WTC11 (cell line): ENCODE data around the gene DPEP2NB. TPM values are rescaled to one million over a fixed set of nuclear protein-coding genes. Genes with fewer than 3 reads are reported as not detected.

Source experiments
- ATAC-seq: fragments of 200-7000 bp; cut with Tn5 transposase; 2 replicates; pipeline ENCODE4 v1.10.0; 2021; ENCODE audit warnings: mild to moderate bottlenecking, moderate library complexity
- CTCF ChIA-PET: fragments of 300-600 bp; sonication (Branson Sonifier 250); formaldehyde crosslinking; loops from one replicate; lab custom pipeline; 2021; ENCODE audit warnings: antibody characterized with exemption; lab: Charles Lee
- POLR2A ChIA-PET: fragments of 350-600 bp; sonication (Branson Sonifier 250); formaldehyde crosslinking; loops from one replicate; lab custom pipeline; 2021; ENCODE audit warnings: antibody characterized with exemption; lab: Charles Lee
- DNase-seq: peaks from one replicate; pipeline ENCODE4 v3.0.0; 2021; ENCODE audit warnings: low spot score
- H3K27ac Mint-ChIP-seq: 2 replicates; pipeline ENCODE4 v1.8.0; 2021; ENCODE audit warnings: mixed read lengths
- H3K27me3 Mint-ChIP-seq: 2 replicates; pipeline ENCODE4 v1.8.0; 2021; ENCODE audit warnings: low read depth, mild to moderate bottlenecking, moderate library complexity, mixed read lengths
- H3K36me3 Mint-ChIP-seq: 2 replicates; pipeline ENCODE4 v1.8.0; 2021; ENCODE audit warnings: mixed read lengths
- H3K4me1 Mint-ChIP-seq: 2 replicates; pipeline ENCODE4 v1.8.0; 2022; ENCODE audit warnings: mixed read lengths
- H3K4me3 Mint-ChIP-seq: 2 replicates; pipeline ENCODE4 v1.8.0; 2021; ENCODE audit warnings: mild to moderate bottlenecking, moderate library complexity, mixed read lengths
- H3K9me3 Mint-ChIP-seq: 2 replicates; pipeline ENCODE4 v1.8.0; 2021; ENCODE audit warnings: mixed read lengths
- ARID4B ChIP-seq: sonication (generic); formaldehyde crosslinking; IDR thresholded peaks from 2 replicates; pipeline ENCODE4 v1.8.0; 2023; ENCODE audit warnings: missing genetic modification reagents, mild to moderate bottlenecking, borderline replicate concordance
- ATF1 ChIP-seq: sonication (generic); formaldehyde crosslinking; IDR thresholded peaks from 2 replicates; pipeline ENCODE4 v1.8.1; 2023; ENCODE audit warnings: mild to moderate bottlenecking, moderate library complexity, missing genetic modification reagents
- ATF6 ChIP-seq: sonication (generic); formaldehyde crosslinking; IDR thresholded peaks from 2 replicates; pipeline ENCODE4 v1.8.1; 2023; ENCODE audit warnings: mild to moderate bottlenecking, missing genetic modification reagents
- CREM ChIP-seq: sonication (generic); formaldehyde crosslinking; IDR thresholded peaks from 2 replicates; pipeline ENCODE4 v1.8.1; 2022; ENCODE audit warnings: mild to moderate bottlenecking, missing genetic modification reagents, moderate library complexity
- ETV6 ChIP-seq: sonication (generic); formaldehyde crosslinking; IDR thresholded peaks from 2 replicates; pipeline ENCODE4 v1.8.1; 2022; ENCODE audit warnings: mild to moderate bottlenecking, missing genetic modification reagents
- KAT7 ChIP-seq: sonication (generic); formaldehyde crosslinking; IDR thresholded peaks from 2 replicates; pipeline ENCODE4 v1.8.1; 2023; ENCODE audit warnings: missing genetic modification reagents, mild to moderate bottlenecking, borderline replicate concordance
- NR1H2 ChIP-seq: sonication (generic); formaldehyde crosslinking; IDR thresholded peaks from 2 replicates; pipeline ENCODE4 v1.9.0; 2021; ENCODE audit warnings: mild to moderate bottlenecking, moderate library complexity, missing genetic modification reagents
- SP1 ChIP-seq: sonication (generic); formaldehyde crosslinking; conservative IDR thresholded peaks from 2 replicates; pipeline ENCODE4 v1.8.1; 2022; ENCODE audit warnings: missing genetic modification reagents
- ZSCAN18 ChIP-seq: fragments of 250-450 bp; sonication (Bioruptor Pico); IDR thresholded peaks from 2 replicates; pipeline ENCODE4 v2.1.2; 2022; ENCODE audit warnings: mild to moderate bottlenecking, moderate library complexity
- total RNA-seq: library from RNA; stranded (reverse); gene quantifications from 3 replicates; pipeline ENCODE4 v1.2.3, GENCODE V29; 2021
- TF ChIP-seq, protein P1 (sequence below): fragments of 250-450 bp; sonication (Bioruptor Pico); IDR thresholded peaks from 2 replicates; pipeline ENCODE4 v1.9.0; 2021; ENCODE audit warnings: mild to moderate bottlenecking, borderline replicate concordance
- TF ChIP-seq, protein P2 (sequence below): sonication (generic); formaldehyde crosslinking; IDR thresholded peaks from 2 replicates; pipeline ENCODE4 v1.8.1; 2022; ENCODE audit warnings: mild to moderate bottlenecking, missing genetic modification reagents, moderate library complexity, borderline replicate concordance
- TF ChIP-seq, protein P3 (sequence below): sonication (generic); formaldehyde crosslinking; IDR thresholded peaks from 2 replicates; pipeline ENCODE4 v1.8.1; 2023; ENCODE audit warnings: mild to moderate bottlenecking, moderate library complexity, missing genetic modification reagents
- TF ChIP-seq, protein P4 (sequence below): sonication (generic); formaldehyde crosslinking; IDR thresholded peaks from 2 replicates; pipeline ENCODE4 v1.8.0; 2022; ENCODE audit warnings: mild to moderate bottlenecking, missing genetic modification reagents
- TF ChIP-seq, protein P5 (sequence below): sonication (generic); formaldehyde crosslinking; IDR thresholded peaks from 2 replicates; pipeline ENCODE4 v1.8.1; 2023; ENCODE audit warnings: mild to moderate bottlenecking, missing genetic modification reagents, borderline replicate concordance

DPEP2NB gene
- total RNA-seq, 1 experiment from 2014 or later = not detected

DNA sequence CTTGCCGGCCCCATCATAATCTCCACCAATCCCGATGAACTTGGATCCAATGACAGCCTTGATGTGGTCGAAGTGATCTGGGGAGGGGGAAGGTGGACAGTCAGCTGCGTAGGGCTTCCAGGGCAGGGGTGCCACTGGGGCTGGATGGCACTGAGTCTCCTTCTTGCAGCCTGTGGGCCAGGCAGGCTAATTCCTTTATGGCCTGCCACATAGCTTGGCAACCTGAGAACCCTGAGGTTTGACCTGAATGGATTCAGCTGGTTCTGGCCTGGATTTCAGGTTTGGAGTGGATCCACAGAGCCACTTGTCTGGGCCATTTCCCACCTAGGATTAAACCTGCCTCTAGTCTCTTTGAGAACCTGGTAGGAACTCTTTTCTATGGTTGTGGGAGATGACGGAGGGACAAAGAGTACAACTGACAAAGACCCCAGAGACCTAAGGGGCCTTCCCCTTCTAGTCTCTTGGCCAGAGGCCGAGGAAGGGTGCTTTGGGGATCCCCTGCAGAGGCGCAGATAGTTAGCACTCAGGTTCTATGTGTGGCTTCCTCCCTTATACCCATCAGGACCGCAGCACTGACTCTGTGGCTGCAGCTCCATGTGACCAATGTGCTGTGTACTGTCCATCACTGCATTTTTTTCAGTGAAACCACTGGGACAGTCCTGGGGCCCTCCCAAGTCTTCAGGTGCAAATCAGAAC, 26.2 kb downstream of the DPEP2NB start:
- Mint-ChIP-seq H3K4me1 (no peaks in the 10 kb centered on the region), H3K27me3 (peaks cover 16% of the 10 kb centered on the region), H3K9me3 (no peaks in the 10 kb centered on the region), H3K4me3 (no peak overlapping the region), H3K27ac (no peak overlapping the region), H3K36me3 (no peaks in the 10 kb centered on the region)
- DNase-seq (no peak), ATAC-seq (no peak)
- ChIA-PET CTCF (interaction anchor here (0.5 to 1.3 kb wide), 3 partner anchors 51 to 173 kb away, joined by 3 to 5 read pairs (median 3); no protein-coding TSS in a partner anchor), POLR2A (no interaction called here)
- TF ChIP-seq KAT7 (CRISPR knock-in tag) (no peak), SP1 (CRISPR knock-in tag) (no peak), CREM (CRISPR knock-in tag) (no peak), ZSCAN18 (CRISPR knock-in tag) (no peak), ATF1 (CRISPR knock-in tag) (no peak), NR1H2 (CRISPR knock-in tag) (no peak), ATF6 (no peak), ETV6 (CRISPR knock-in tag) (no peak), ARID4B (CRISPR knock-in tag) (no peak)
- TF ChIP-seq, protein P1, sequence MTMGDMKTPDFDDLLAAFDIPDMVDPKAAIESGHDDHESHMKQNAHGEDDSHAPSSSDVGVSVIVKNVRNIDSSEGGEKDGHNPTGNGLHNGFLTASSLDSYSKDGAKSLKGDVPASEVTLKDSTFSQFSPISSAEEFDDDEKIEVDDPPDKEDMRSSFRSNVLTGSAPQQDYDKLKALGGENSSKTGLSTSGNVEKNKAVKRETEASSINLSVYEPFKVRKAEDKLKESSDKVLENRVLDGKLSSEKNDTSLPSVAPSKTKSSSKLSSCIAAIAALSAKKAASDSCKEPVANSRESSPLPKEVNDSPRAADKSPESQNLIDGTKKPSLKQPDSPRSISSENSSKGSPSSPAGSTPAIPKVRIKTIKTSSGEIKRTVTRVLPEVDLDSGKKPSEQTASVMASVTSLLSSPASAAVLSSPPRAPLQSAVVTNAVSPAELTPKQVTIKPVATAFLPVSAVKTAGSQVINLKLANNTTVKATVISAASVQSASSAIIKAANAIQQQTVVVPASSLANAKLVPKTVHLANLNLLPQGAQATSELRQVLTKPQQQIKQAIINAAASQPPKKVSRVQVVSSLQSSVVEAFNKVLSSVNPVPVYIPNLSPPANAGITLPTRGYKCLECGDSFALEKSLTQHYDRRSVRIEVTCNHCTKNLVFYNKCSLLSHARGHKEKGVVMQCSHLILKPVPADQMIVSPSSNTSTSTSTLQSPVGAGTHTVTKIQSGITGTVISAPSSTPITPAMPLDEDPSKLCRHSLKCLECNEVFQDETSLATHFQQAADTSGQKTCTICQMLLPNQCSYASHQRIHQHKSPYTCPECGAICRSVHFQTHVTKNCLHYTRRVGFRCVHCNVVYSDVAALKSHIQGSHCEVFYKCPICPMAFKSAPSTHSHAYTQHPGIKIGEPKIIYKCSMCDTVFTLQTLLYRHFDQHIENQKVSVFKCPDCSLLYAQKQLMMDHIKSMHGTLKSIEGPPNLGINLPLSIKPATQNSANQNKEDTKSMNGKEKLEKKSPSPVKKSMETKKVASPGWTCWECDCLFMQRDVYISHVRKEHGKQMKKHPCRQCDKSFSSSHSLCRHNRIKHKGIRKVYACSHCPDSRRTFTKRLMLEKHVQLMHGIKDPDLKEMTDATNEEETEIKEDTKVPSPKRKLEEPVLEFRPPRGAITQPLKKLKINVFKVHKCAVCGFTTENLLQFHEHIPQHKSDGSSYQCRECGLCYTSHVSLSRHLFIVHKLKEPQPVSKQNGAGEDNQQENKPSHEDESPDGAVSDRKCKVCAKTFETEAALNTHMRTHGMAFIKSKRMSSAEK (CRISPR knock-in tag) = no peak
- TF ChIP-seq, protein P2, sequence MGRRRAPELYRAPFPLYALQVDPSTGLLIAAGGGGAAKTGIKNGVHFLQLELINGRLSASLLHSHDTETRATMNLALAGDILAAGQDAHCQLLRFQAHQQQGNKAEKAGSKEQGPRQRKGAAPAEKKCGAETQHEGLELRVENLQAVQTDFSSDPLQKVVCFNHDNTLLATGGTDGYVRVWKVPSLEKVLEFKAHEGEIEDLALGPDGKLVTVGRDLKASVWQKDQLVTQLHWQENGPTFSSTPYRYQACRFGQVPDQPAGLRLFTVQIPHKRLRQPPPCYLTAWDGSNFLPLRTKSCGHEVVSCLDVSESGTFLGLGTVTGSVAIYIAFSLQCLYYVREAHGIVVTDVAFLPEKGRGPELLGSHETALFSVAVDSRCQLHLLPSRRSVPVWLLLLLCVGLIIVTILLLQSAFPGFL (CRISPR knock-in tag) = no peak
- TF ChIP-seq, protein P3, sequence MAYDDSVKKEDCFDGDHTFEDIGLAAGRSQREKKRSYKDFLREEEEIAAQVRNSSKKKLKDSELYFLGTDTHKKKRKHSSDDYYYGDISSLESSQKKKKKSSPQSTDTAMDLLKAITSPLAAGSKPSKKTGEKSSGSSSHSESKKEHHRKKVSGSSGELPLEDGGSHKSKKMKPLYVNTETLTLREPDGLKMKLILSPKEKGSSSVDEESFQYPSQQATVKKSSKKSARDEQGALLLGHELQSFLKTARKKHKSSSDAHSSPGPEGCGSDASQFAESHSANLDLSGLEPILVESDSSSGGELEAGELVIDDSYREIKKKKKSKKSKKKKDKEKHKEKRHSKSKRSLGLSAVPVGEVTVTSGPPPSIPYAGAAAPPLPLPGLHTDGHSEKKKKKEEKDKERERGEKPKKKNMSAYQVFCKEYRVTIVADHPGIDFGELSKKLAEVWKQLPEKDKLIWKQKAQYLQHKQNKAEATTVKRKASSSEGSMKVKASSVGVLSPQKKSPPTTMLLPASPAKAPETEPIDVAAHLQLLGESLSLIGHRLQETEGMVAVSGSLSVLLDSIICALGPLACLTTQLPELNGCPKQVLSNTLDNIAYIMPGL (CRISPR knock-in tag) = no peak
- TF ChIP-seq, protein P4, sequence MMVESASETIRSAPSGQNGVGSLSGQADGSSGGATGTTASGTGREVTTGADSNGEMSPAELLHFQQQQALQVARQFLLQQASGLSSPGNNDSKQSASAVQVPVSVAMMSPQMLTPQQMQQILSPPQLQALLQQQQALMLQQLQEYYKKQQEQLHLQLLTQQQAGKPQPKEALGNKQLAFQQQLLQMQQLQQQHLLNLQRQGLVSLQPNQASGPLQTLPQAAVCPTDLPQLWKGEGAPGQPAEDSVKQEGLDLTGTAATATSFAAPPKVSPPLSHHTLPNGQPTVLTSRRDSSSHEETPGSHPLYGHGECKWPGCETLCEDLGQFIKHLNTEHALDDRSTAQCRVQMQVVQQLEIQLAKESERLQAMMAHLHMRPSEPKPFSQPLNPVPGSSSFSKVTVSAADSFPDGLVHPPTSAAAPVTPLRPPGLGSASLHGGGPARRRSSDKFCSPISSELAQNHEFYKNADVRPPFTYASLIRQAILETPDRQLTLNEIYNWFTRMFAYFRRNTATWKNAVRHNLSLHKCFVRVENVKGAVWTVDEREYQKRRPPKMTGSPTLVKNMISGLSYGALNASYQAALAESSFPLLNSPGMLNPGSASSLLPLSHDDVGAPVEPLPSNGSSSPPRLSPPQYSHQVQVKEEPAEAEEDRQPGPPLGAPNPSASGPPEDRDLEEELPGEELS = no peak
- TF ChIP-seq, protein P5, sequence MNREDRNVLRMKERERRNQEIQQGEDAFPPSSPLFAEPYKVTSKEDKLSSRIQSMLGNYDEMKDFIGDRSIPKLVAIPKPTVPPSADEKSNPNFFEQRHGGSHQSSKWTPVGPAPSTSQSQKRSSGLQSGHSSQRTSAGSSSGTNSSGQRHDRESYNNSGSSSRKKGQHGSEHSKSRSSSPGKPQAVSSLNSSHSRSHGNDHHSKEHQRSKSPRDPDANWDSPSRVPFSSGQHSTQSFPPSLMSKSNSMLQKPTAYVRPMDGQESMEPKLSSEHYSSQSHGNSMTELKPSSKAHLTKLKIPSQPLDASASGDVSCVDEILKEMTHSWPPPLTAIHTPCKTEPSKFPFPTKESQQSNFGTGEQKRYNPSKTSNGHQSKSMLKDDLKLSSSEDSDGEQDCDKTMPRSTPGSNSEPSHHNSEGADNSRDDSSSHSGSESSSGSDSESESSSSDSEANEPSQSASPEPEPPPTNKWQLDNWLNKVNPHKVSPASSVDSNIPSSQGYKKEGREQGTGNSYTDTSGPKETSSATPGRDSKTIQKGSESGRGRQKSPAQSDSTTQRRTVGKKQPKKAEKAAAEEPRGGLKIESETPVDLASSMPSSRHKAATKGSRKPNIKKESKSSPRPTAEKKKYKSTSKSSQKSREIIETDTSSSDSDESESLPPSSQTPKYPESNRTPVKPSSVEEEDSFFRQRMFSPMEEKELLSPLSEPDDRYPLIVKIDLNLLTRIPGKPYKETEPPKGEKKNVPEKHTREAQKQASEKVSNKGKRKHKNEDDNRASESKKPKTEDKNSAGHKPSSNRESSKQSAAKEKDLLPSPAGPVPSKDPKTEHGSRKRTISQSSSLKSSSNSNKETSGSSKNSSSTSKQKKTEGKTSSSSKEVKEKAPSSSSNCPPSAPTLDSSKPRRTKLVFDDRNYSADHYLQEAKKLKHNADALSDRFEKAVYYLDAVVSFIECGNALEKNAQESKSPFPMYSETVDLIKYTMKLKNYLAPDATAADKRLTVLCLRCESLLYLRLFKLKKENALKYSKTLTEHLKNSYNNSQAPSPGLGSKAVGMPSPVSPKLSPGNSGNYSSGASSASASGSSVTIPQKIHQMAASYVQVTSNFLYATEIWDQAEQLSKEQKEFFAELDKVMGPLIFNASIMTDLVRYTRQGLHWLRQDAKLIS (CRISPR knock-in tag) = no peak
